ENCODE results near the gene RPL39L. TPM values are rescaled to one million over a fixed set of nuclear protein-coding genes. Genes with fewer than 3 reads are reported as not detected.

RPL39L gene
- total RNA-seq, 1 donor from 2014 or later = 2.9 TPM

DNA sequence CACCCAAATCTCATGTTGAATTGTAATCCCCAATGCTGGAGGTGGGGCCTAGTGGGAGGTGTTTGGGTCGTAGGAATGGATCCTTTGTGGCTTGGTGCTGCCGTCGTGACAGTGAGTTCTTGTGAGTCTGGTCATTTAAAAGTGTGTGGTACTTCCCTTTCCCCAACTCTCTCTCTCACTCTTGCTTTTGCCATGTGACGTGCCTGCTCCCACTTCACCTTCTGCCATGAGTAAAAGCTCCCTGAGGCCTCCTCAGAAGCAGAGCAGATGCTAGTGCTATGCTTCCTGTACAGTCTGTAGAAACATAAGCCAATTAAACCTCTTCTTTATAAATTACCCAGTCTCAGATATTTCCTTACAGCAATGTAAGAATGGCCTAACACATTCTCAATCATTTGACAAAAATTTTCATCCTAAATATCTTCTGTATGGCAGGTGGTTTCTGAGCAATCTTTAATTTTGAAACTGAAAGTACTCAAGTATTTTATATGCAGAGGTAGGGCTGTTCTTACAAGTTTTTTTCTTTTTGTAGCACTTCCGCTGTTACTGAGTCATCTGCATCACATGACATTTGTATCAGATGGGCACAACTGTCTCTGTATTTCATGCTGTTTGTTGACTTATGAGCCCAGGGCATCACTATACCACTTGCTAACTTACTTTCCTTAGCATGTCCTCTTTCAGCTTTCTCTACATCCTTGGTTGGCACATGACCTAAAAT, 8.8 kb downstream of the RPL39L start:
- TF ChIP-seq, protein P1, sequence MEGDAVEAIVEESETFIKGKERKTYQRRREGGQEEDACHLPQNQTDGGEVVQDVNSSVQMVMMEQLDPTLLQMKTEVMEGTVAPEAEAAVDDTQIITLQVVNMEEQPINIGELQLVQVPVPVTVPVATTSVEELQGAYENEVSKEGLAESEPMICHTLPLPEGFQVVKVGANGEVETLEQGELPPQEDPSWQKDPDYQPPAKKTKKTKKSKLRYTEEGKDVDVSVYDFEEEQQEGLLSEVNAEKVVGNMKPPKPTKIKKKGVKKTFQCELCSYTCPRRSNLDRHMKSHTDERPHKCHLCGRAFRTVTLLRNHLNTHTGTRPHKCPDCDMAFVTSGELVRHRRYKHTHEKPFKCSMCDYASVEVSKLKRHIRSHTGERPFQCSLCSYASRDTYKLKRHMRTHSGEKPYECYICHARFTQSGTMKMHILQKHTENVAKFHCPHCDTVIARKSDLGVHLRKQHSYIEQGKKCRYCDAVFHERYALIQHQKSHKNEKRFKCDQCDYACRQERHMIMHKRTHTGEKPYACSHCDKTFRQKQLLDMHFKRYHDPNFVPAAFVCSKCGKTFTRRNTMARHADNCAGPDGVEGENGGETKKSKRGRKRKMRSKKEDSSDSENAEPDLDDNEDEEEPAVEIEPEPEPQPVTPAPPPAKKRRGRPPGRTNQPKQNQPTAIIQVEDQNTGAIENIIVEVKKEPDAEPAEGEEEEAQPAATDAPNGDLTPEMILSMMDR (IDR thresholded peaks at IDR 0.05; ENCODE audit: borderline replicate concordance) = no peak
- H3K4me1 ChIP-seq = no peaks in the 10 kb centered on the region
- intact Hi-C loops (cut with micrococcal nuclease) = no loop called here
- H3K9me3 ChIP-seq (replicated peaks) = no peaks in the 10 kb centered on the region
- no peak for DNase-seq
- H3K27me3 ChIP-seq (ENCODE audit: low read depth) = no peaks in the 10 kb centered on the region
- no peak overlapping the region for H3K4me3 ChIP-seq
- H3K27ac ChIP-seq (replicated peaks) = peak overlapping the region; percentile 54
- H3K36me3 ChIP-seq = no peaks in the 10 kb centered on the region

DNA sequence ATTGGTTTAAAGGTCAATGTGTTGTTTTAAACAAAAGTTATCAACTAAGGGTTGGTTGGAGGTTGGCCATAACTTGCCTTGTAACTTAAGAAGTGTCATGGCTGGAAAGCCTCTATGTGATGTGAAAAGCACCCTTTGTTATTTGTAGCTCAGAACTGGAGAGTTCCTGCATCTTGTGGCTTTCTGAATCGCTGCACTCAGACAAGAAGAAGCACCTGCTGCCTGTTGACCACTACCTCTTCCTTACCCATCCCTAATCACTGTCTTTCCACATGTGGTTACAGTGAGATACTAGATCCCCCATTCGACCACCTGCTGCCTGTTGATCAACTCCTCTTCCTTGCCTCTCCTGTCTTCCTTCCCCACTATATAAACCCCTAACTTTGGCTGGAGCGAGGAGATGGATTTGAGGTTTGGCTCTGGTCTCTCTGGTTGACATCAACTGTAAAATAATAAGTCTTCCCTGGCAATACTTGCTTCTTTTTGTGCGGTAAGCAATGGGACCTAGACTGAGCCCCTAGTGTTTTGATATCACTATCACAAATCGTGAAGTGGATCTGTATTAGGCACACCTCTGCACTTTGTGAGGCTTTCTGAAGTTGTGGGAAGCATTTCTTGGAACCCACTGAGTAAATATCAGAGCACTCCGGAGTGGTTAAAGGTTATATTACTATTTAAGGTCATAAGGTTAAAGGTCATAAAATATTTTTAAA, 13.8 kb downstream of the RPL39L start:
- no peak overlapping the region for H3K27ac ChIP-seq (replicated peaks)
- no peak for DNase-seq
- H3K36me3 ChIP-seq = no peaks in the 10 kb centered on the region
- no peaks in the 10 kb centered on the region for H3K4me1 ChIP-seq
- intact Hi-C loops (cut with micrococcal nuclease) = no loop called here
- H3K4me3 ChIP-seq = no peak overlapping the region
- TF ChIP-seq, protein P1 (IDR thresholded peaks at IDR 0.05; ENCODE audit: borderline replicate concordance) = no peak
- no peaks in the 10 kb centered on the region for H3K9me3 ChIP-seq (replicated peaks)
- H3K27me3 ChIP-seq (ENCODE audit: low read depth) = no peaks in the 10 kb centered on the region

DNA sequence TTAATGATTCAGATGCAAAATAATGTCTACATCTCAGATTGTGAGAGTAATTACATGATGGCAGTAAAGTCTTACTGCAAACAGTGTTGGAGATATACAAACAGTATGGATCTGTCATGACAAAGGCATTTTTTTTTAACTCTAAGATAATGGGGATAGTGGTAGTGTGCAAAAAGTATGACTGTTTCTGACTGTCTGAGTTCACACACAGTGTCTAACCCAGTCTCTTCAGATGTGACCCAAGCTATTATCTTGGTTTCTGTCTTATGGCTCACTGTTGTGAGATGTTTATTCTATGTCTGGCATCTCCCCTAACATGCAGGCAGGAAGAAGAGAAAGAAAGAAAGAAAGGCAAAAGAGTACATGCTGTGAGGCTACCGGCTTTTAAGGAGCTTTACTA, 17.0 kb downstream of the RPL39L start:
- TF ChIP-seq, protein P1 (IDR thresholded peaks at IDR 0.05; ENCODE audit: borderline replicate concordance) = no peak
- H3K4me1 ChIP-seq = no peaks in the 10 kb centered on the region
- no peak overlapping the region for H3K4me3 ChIP-seq
- no peaks in the 10 kb centered on the region for H3K36me3 ChIP-seq
- no peak overlapping the region for H3K27ac ChIP-seq (replicated peaks)
- intact Hi-C loops (cut with micrococcal nuclease) = no loop called here
- no peak for DNase-seq
- H3K27me3 ChIP-seq (ENCODE audit: low read depth) = no peaks in the 10 kb centered on the region
- H3K9me3 ChIP-seq (replicated peaks) = no peaks in the 10 kb centered on the region

DNA sequence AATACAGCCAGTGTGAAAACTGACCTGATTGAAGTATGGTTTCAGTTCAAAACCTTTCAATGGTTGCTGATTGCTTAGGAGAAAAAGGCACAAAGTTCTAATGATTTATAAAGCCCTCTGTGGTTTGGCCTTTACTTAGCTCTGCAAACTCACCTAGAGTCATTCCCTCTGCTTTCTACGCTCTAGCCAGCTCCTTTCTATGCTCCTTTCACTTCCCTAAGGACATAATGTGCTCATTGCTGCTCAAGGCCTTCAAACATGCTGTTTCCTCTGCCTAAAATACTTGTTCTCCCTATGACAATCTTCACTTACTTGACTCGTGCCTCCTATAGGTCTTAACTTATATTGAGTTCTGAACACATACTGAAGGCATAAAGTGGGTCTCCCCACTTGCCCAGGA, 19.0 kb downstream of the RPL39L start:
- TF ChIP-seq, protein P1 (IDR thresholded peaks at IDR 0.05; ENCODE audit: borderline replicate concordance) = no peak
- Histone ChIP-seq H3K27ac (replicated peaks) (no peak overlapping the region), H3K4me3 (no peak overlapping the region), H3K4me1 (no peaks in the 10 kb centered on the region), H3K36me3 (no peaks in the 10 kb centered on the region), H3K27me3 (ENCODE audit: low read depth) (no peaks in the 10 kb centered on the region), H3K9me3 (replicated peaks) (no peaks in the 10 kb centered on the region)
- no peak for DNase-seq
- intact Hi-C loops (cut with micrococcal nuclease) = no loop called here

DNA sequence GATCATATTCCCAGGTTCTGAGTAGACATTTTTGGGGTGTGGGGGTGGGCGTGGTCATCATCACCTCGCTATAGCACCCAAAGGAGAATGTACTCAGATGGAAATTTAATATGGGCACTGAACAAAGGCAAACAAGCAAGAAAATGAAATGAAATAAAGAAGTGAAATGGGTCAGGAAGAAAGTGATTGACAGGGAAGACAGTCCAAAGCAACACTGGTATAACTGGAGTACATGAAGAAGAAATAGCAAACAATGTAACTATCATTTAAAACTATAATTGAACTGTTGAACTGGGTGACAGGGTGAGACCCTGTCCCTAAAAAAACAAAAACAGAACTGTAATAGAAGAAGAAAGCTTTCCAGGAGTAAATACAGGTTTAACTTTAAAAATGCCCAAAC, 24.8 kb downstream of the RPL39L start:
- H3K36me3 ChIP-seq = no peaks in the 10 kb centered on the region
- no peaks in the 10 kb centered on the region for H3K9me3 ChIP-seq (replicated peaks)
- no peak overlapping the region for H3K4me3 ChIP-seq
- no peak for DNase-seq
- H3K4me1 ChIP-seq = no peaks in the 10 kb centered on the region
- no peaks in the 10 kb centered on the region for H3K27me3 ChIP-seq (ENCODE audit: low read depth)
- H3K27ac ChIP-seq (replicated peaks) = no peak overlapping the region
- intact Hi-C loops (cut with micrococcal nuclease) = loop anchor here (5.0 kb wide), 1 partner anchor 53 kb away; no protein-coding TSS in a partner anchor
- TF ChIP-seq, protein P1 (IDR thresholded peaks at IDR 0.05; ENCODE audit: borderline replicate concordance) = no peak

All from left ventricle myocardium inferior (tissue), 1 donor.